ENCODE results near the gene ARHGAP15.

Gene ARHGAP15

GRCh38 chr2:143617803-143618415 lies 488.7 kb downstream of the ARHGAP15 start:
- TF ChIP-seq CTCF (IDR thresholded peaks at IDR 0.05; ENCODE audit: low read depth, low read length, missing control alignments), result no peak
- no peak overlapping the region for H3K4me3 ChIP-seq (ENCODE audit: low read depth, low read length)
- no peak for DNase-seq (ENCODE audit: low read depth)

- DNase-seq (ENCODE audit: low read depth), result no peak
- H3K4me3 ChIP-seq (ENCODE audit: low read depth, low read length), result no peak overlapping the region
- no peak for TF ChIP-seq CTCF (IDR thresholded peaks at IDR 0.05; ENCODE audit: low read depth, low read length, missing control alignments)
Observed at GRCh38 chr2:143622106-143622505, 492.9 kb downstream of the ARHGAP15 start.

- DNase-seq (ENCODE audit: low read depth), result no peak
- no peak overlapping the region for H3K4me3 ChIP-seq (ENCODE audit: low read depth, low read length)
Observed at GRCh38 chr2:143623231-143623908, 494.2 kb downstream of the ARHGAP15 start.

GRCh38 chr2:143623909-143624260 lies 494.7 kb downstream of the ARHGAP15 start:
- no peak overlapping the region for H3K4me3 ChIP-seq (ENCODE audit: low read depth, low read length)
- no peak for TF ChIP-seq CTCF (IDR thresholded peaks at IDR 0.05; ENCODE audit: low read depth, low read length, missing control alignments)
- DNase-seq (ENCODE audit: low read depth), result no peak

More at GRCh38 chr2:143623231-143623908, 494.2 kb downstream of the ARHGAP15 start:
- TF ChIP-seq CTCF (IDR thresholded peaks at IDR 0.05; ENCODE audit: low read depth, low read length, missing control alignments), result no peak

- no peak overlapping the region for H3K4me3 ChIP-seq (ENCODE audit: low read depth, low read length)
- no peak for TF ChIP-seq CTCF (IDR thresholded peaks at IDR 0.05; ENCODE audit: low read depth, low read length, missing control alignments)
- no peak for DNase-seq (ENCODE audit: low read depth)
Observed at GRCh38 chr2:143629340-143629739, 500.1 kb downstream of the ARHGAP15 start.

GRCh38 chr2:143632751-143633374 lies 503.6 kb downstream of the ARHGAP15 start:
- H3K4me3 ChIP-seq (ENCODE audit: low read depth, low read length), result no peak overlapping the region
- no peak for DNase-seq (ENCODE audit: low read depth)
- no peak for TF ChIP-seq CTCF (IDR thresholded peaks at IDR 0.05; ENCODE audit: low read depth, low read length, missing control alignments)

Measured in GM12864 (cell line).